ENCODE results near the gene TRAF6. TPM values are rescaled to one million over a fixed set of nuclear protein-coding genes. Genes with fewer than 3 reads are reported as not detected.

Gene TRAF6
- polyA plus RNA-seq, 1 experiment: 6.2 TPM

- TF ChIP-seq CTCF (IDR thresholded peaks at IDR 0.05; ENCODE audit: insufficient read depth, low read depth, low read length): no peak
- H3K27me3 ChIP-seq (ENCODE audit: control insufficient read depth, insufficient read depth, low read length): no peaks in the 10 kb centered on the region
- ChIA-PET CTCF (interaction anchor here (0.7 kb wide), 1 partner anchor 115 kb away, joined by 3 read pairs; no protein-coding TSS in a partner anchor), POLR2A (no interaction called here)
- no peak for DNase-seq (ENCODE audit: low read depth)
- peaks cover 8% of the 10 kb centered on the region for H3K36me3 ChIP-seq (ENCODE audit: control insufficient read depth, insufficient read depth, low read length)
- H3K4me3 ChIP-seq (ENCODE audit: low read depth, low read length): no peak overlapping the region
Measured at GRCh38 chr11:36459046-36459445, 51.0 kb downstream of the TRAF6 start.

- Histone ChIP-seq H3K36me3 (ENCODE audit: control insufficient read depth, insufficient read depth, low read length) (peaks cover 8% of the 10 kb centered on the region), H3K27me3 (ENCODE audit: control insufficient read depth, insufficient read depth, low read length) (no peaks in the 10 kb centered on the region), H3K4me3 (ENCODE audit: low read depth, low read length) (no peak overlapping the region)
- CTCF ChIA-PET: no interaction called here
- TF ChIP-seq CTCF (IDR thresholded peaks at IDR 0.05; ENCODE audit: insufficient read depth, low read depth, low read length): no peak
- DNase-seq (ENCODE audit: low read depth): no peak
- POLR2A ChIA-PET: no interaction called here
Measured at GRCh38 chr11:36458129-36458915, 51.8 kb downstream of the TRAF6 start.

GRCh38 chr11:36456156-36456555, 53.9 kb downstream of the TRAF6 start:
- POLR2A ChIA-PET: interaction anchor here (0.6 kb wide), 2 partner anchors 84 to 149 kb away, joined by 3 read pairs; no protein-coding TSS in a partner anchor
- H3K27me3 ChIP-seq (ENCODE audit: control insufficient read depth, insufficient read depth, low read length): no peaks in the 10 kb centered on the region
- peaks cover 4% of the 10 kb centered on the region for H3K36me3 ChIP-seq (ENCODE audit: control insufficient read depth, insufficient read depth, low read length)
- no peak for DNase-seq (ENCODE audit: low read depth)
- no peak for TF ChIP-seq CTCF (IDR thresholded peaks at IDR 0.05; ENCODE audit: insufficient read depth, low read depth, low read length)
- no peak overlapping the region for H3K4me3 ChIP-seq (ENCODE audit: low read depth, low read length)
- CTCF ChIA-PET: interaction anchor here (0.8 to 1.3 kb wide), 5 partner anchors 22 to 164 kb away, joined by 3 to 6 read pairs (median 4); no protein-coding TSS in a partner anchor

GRCh38 chr11:36455658-36456111, 54.4 kb downstream of the TRAF6 start:
- TF ChIP-seq CTCF (IDR thresholded peaks at IDR 0.05; ENCODE audit: insufficient read depth, low read depth, low read length): no peak
- Histone ChIP-seq H3K36me3 (ENCODE audit: control insufficient read depth, insufficient read depth, low read length) (peaks cover 6% of the 10 kb centered on the region), H3K27me3 (ENCODE audit: control insufficient read depth, insufficient read depth, low read length) (no peaks in the 10 kb centered on the region), H3K4me3 (ENCODE audit: low read depth, low read length) (no peak overlapping the region)
- DNase-seq (ENCODE audit: low read depth): peak; percentile 99
- ChIA-PET POLR2A (interaction anchor here (0.6 kb wide), 2 partner anchors 83 to 148 kb away, joined by 3 read pairs; no protein-coding TSS in a partner anchor), CTCF (interaction anchor here (0.8 to 1.3 kb wide), 5 partner anchors 22 to 163 kb away, joined by 3 to 6 read pairs (median 4); no protein-coding TSS in a partner anchor)

GRCh38 chr11:36454941-36455631, 55.0 kb downstream of the TRAF6 start:
- POLR2A ChIA-PET: no interaction called here
- DNase-seq (ENCODE audit: low read depth): no peak
- peaks cover 6% of the 10 kb centered on the region for H3K36me3 ChIP-seq (ENCODE audit: control insufficient read depth, insufficient read depth, low read length)
- no peaks in the 10 kb centered on the region for H3K27me3 ChIP-seq (ENCODE audit: control insufficient read depth, insufficient read depth, low read length)
- H3K4me3 ChIP-seq (ENCODE audit: low read depth, low read length): no peak overlapping the region
- CTCF ChIA-PET: interaction anchor here (0.8 to 1.3 kb wide), 3 partner anchors 23 to 34 kb away, joined by 3 to 6 read pairs (median 5); no protein-coding TSS in a partner anchor
- no peak for TF ChIP-seq CTCF (IDR thresholded peaks at IDR 0.05; ENCODE audit: insufficient read depth, low read depth, low read length)

All from BJ (cell line).